BJ (cell line): Measurements from ENCODE around the gene FMR1. TPM values are rescaled to one million over a fixed set of nuclear protein-coding genes. Genes with fewer than 3 reads are reported as not detected.

ENCODE experiments used
- CTCF ChIA-PET: fragments of 350-600 bp; formaldehyde crosslinking; extraction: SDS; loops from one replicate; lab custom pipeline; 2021; ENCODE audit warnings: antibody characterized with exemption, inconsistent platforms; lab: Yijun Ruan, JAX
- POLR2A ChIA-PET: fragments of 300-600 bp; sonication (Branson Sonifier 250); formaldehyde crosslinking; extraction: SDS; loops from one replicate; lab custom pipeline; 2021; ENCODE audit warnings: antibody characterized with exemption; lab: Charles Lee
- DNase-seq: peaks from one replicate; pipeline ENCODE4 v3.0.0-alpha.2; 2011; ENCODE audit warnings: low read depth
- H3K27me3 ChIP-seq: 2 replicates; pipeline ENCODE4 v1.6.0; 2011; ENCODE audit warnings: low read length; ENCODE audit not compliant: control insufficient read depth, insufficient read depth
- H3K36me3 ChIP-seq: 2 replicates; pipeline ENCODE4 v1.5.1; 2011; ENCODE audit warnings: low read length; ENCODE audit not compliant: control insufficient read depth, insufficient read depth
- H3K4me3 ChIP-seq: 2 replicates; pipeline ENCODE4 v1.5.1; 2011; ENCODE audit warnings: low read depth, mild to moderate bottlenecking, control low read depth, low read length
- CTCF ChIP-seq: IDR thresholded peaks from 2 replicates; pipeline ENCODE4 v1.5.1; 2011; ENCODE audit warnings: low read depth, mild to moderate bottlenecking, control low read depth, inconsistent platforms, low read length, moderate library complexity; ENCODE audit not compliant: insufficient read depth
- polyA plus RNA-seq: library from polyadenylated mRNA; depleted of rRNA; stranded (reverse); fragments of >200 nt; gene quantifications from 2 replicates; pipeline ENCODE4 v1.2.3, GENCODE V29; 2011

FMR1 gene
- polyA plus RNA-seq, 1 experiment = 9.1 TPM

GRCh38 chrX:147897117-147897516 is 14.6 kb upstream of the FMR1 start:
- no peak for DNase-seq
- H3K4me3 ChIP-seq = no peak overlapping the region
- ChIA-PET CTCF (no interaction called here), POLR2A (no interaction called here)
- H3K27me3 ChIP-seq = no peaks in the 10 kb centered on the region
- H3K36me3 ChIP-seq = no peaks in the 10 kb centered on the region
- TF ChIP-seq CTCF = no peak

GRCh38 chrX:147898951-147899350 is 12.8 kb upstream of the FMR1 start:
- Histone ChIP-seq H3K27me3 (no peaks in the 10 kb centered on the region), H3K36me3 (no peaks in the 10 kb centered on the region), H3K4me3 (no peak overlapping the region)
- DNase-seq = no peak
- POLR2A ChIA-PET = no interaction called here
- CTCF ChIA-PET = no interaction called here
- TF ChIP-seq CTCF = no peak

- no peak overlapping the region for H3K4me3 ChIP-seq
- TF ChIP-seq CTCF = no peak
- CTCF ChIA-PET = no interaction called here
- H3K36me3 ChIP-seq = no peaks in the 10 kb centered on the region
- POLR2A ChIA-PET = no interaction called here
- no peaks in the 10 kb centered on the region for H3K27me3 ChIP-seq
- no peak for DNase-seq
These were observed 12.2 kb upstream of the FMR1 start for GRCh38 chrX:147899379-147900114.

- Histone ChIP-seq H3K27me3 (no peaks in the 10 kb centered on the region), H3K36me3 (no peaks in the 10 kb centered on the region), H3K4me3 (no peak overlapping the region)
- no peak for TF ChIP-seq CTCF
- ChIA-PET CTCF (no interaction called here), POLR2A (no interaction called here)
- no peak for DNase-seq
These were observed 11.4 kb upstream of the FMR1 start for GRCh38 chrX:147900349-147900748.

- TF ChIP-seq CTCF = no peak
- ChIA-PET POLR2A (no interaction called here), CTCF (no interaction called here)
- no peak overlapping the region for H3K4me3 ChIP-seq
- H3K27me3 ChIP-seq = no peaks in the 10 kb centered on the region
- no peak for DNase-seq
- no peaks in the 10 kb centered on the region for H3K36me3 ChIP-seq
These were observed 10.1 kb upstream of the FMR1 start for GRCh38 chrX:147901461-147902126.
